NCI-H1105 (cell line): ENCODE measurements around the gene ALLC.
"Not testable (repeated sequence)": the region's sequence is repeated elsewhere in the genome, so short reads cannot be mapped to it uniquely, and the experiment has no call there.

ENCODE experiments used
- DNase-seq: peaks from one replicate; lab custom pipeline; 2025; lab: John Stamatoyannopoulos, UW

The ALLC gene

GRCh38 chr2:3655871-3656761 lies 1.9 kb upstream of the ALLC start:
- no peak for DNase-seq

DNA sequence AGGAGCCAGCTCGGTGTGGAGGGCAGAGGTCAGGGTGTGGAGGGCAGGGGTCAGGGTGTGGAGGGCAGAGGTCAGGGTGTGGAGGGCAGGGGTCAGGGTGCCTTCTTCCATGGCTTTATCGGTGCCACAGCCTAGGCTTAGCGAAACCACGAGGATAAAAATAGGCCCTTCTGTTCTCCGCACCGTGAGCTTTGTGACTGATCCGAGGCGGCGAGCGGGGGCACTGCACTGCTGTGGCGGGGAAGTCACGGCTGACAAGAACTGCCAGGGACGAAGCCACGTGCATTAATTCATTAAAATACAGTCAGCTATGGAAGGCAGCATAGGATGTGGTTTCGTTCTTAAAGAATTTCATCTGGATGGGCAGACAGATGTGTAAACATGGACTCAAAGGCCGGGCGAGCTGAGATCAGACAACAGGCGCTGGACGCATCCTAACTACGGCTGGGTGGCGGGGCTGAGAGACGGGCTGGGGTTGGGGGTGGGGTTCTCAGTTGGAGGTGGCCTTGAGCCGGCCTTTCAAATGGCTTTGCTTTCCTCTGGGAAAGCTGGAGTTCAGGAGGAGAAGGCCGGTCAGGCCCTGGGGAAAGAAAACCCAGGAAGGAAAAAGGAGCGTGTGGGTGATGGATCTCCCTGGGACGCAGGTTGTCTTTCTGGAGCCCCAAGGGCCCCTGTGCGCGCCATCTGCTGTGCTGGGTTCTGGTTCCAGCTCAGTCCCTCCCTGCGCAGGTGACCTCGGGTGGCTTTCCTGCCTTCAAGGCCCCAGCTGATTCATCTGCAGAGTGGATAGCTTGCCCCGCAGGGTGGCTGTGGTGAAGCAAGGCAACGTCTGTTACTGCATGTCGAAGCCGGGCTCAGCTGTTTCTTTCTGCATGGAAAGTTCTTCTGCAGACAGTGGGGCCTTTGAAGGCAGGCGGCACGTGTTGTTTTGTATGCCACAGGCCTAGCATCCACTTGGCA lies 958 bp upstream of the ALLC start:
- no peak for DNase-seq

DNA sequence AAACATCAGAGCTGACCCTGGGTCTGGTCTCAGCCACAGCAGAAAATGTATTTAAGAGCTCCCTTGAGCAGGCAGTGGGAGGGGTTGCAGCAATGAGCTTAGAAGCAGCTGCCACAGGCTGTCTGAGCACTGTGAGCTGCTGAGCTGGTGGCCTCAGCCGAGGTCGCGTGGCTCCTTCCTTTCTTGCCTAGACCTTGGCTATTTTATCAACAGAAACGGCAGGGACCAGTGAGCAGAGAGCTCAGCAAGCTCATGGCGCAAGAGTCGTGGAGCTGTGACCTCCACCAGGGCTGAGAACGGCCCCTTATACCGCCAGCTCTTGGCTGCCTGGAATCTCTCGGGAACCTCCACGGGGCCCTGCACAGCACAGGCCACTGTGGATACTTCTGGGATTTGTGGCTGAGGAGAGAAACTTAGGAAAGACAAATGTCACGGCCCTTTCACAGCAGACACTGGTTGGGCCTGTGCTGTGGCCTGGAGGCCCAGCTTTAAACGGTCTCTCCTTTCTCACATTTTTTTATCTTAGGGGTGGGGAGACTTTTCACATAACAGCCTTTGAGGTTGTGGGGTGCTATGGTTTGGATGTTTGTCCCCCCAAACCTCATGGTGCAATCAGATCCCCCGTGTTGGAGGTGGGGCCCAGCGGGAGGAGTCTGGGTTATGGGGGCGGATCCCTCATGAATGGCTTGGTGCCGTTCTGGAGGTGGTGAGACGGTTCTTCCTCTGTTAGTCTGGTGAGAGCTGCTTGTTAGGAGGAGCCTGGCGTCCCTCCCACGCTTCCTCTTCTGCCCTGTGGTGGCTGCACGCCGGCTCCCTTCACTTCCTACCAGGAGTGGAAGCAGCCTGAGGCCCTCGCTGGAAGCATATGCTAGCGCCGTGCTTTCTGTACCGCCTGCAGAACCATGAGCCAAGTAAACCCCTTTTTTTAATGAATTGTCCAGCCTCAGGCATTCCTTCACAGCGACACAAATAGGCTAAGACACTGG lies 1.7 kb downstream of the ALLC start:
- DNase-seq: no peak

GRCh38 chr2:3660640-3661039 lies 2.6 kb downstream of the ALLC start:
- DNase-seq: not testable (repeated sequence)

DNA sequence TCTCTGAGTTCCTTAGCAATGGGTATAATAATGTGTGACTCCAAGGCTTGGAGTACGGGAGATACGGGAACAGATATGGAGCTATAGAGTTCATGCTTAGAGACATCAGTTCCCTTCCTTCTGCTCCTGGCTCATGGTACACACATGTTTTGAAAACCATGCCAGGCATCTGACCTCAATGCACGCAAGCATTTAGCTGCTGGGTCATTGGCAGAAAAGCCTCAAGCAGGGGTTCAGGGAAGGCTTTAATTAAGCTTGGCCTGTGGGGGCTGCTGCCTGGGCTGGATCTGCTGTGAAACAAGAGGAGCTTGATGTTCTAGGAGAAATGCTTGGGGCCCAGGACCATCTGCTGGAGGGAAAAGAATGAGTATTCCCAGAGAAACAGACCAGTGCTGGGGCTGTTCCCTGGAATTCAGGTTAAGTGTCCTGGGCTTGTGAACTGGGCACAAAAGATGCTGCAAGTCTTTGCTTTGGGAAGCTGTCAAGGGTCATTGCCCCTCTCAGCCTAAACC lies 3.2 kb downstream of the ALLC start:
- DNase-seq: no peak

- DNase-seq: no peak
Observed at GRCh38 chr2:3662239-3662638, 4.2 kb downstream of the ALLC start.

DNA sequence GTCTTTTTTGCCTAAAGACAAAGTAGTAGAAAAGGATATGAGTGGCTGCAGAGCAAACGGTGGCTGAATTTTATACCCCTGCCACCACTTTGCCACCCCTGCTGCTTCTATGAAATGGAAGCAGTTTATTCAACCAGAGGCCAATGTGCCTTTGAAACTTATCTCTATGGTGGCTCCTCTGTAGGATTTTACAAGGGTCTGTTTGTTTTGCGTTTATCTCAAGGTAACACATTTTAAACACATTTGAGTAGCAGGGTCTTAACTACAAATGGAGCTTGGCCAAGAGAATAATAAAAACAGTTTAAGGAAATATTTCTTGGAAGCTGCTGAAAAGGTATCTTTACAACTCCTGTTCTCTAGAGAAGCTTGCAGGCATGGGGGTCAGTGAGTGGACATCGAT lies 6.1 kb downstream of the ALLC start:
- DNase-seq: no peak

GRCh38 chr2:3664925-3665324 lies 6.9 kb downstream of the ALLC start:
- DNase-seq: no peak

GRCh38 chr2:3665886-3666612 lies 8.0 kb downstream of the ALLC start:
- DNase-seq: no peak

GRCh38 chr2:3666613-3666975 lies 8.6 kb downstream of the ALLC start:
- DNase-seq: no peak

- DNase-seq: no peak
Observed at GRCh38 chr2:3667151-3667631, 9.2 kb downstream of the ALLC start.

- no peak for DNase-seq
Observed at GRCh38 chr2:3669656-3670055, 11.7 kb downstream of the ALLC start.

DNA sequence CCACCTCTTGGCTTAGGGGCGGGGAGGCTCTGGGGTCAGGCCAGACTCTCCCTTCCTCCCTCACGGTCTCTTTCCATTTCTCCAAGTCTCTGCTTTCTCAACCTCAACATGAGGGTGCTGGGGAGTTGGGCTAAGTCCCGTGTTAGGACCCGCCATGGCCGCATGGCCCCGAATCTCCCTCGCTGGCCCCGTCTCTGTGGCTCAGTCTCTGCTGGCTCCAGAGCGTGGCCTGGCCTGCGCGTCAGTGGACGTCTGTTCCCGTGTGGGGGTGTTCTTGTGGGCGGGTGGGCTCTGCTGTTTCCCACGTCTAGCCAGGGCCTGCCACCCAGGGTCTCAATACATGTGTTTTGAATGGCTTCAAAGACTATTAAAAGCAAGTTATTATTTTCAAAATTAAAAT lies 12.4 kb downstream of the ALLC start:
- DNase-seq: no peak

DNA sequence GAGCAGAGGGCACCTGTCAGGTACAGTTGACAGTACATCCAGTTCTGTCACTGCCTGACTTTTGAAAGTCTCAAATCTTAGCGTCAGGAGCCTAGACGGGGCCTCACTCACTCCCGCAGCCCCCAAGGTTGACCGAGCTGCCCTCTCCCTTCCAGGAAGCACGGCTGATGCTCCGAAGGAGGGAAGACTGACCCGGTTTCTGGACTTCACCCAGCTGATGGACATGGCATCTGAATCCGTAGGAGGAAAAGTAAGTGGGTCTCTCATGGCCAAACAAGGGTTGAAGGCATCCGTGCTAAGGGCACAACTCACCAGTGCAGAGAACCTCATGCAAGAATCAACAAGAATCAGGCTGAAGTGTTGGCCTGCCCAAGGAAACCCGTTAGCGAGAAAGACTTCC lies 12.9 kb downstream of the ALLC start:
- DNase-seq: no peak

- no peak for DNase-seq
Observed at GRCh38 chr2:3672861-3673678, 15.1 kb downstream of the ALLC start.

DNA sequence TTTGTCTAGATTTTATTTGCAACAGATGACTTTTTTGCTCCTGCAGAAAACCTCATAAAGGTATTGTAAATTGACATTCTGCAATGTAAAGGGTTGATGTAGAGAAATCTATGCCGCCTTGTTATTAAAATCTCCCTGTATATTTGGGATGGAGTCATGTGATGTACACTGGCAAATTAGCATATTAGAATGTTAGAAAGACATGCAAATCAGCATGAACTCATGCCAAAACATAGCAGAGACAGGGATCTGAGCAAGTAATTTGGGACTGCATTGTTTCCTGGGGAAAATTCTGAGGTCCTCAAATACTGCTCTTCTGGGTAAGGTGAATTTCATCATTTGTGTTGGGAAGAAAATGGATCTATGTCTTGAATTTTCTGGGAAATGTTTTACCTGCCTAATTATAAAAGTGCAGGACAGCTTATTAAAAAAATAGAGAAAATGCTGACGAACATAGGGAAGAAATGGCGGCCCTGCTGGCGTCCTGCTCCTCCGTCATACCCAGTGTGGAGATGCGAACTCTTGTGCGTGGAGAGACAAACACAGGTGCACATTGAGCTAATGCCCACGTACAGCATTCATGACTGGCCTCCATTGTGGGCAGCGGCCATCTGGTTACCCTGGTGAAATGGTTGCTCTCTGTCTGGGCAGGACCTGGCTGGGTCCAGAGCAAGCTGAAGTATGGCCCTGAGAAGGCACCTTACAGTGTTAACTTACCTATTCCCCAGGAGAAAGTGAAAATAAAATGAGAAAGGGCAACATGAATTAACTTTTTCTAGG lies 16.3 kb downstream of the ALLC start:
- no peak for DNase-seq

DNA sequence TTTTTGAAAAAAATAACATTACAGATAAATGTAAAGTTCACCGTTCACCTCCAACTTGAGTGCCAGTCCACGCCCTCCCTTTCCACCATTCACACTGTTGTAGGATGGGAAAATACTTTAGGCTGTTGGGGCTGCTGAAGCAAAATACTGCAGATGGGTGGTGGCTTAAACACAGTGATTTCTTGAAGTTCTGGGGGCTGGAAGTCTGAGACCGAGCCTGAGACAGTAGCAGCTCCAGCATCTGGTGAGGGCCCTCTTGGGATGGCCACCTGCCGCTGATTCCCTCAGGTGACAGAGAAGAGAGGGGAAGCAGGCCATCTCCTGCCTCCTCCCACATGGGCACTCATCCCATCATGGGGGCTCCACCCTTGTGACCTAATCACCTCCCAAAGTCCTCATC lies 17.7 kb downstream of the ALLC start:
- DNase-seq: no peak

DNA sequence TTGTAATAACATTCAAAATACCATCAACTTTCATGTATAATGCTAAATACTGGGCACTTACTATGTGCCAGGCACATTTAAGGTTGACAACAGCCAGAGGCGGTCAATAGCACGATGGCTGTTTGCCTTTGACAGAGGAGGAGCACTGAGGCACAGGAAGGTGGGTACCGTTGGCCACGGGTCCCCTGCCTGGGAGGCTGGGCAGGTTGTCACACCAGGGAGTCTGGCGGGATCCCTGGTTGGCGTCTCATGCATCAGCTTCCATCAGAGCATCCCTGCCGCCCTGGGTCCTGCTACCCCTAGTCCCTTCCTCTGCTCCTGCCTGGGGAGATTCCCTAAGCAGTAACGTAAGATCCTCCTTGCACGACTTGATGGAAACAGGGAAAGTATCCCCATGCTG lies 19.4 kb downstream of the ALLC start:
- DNase-seq: no peak

DNA sequence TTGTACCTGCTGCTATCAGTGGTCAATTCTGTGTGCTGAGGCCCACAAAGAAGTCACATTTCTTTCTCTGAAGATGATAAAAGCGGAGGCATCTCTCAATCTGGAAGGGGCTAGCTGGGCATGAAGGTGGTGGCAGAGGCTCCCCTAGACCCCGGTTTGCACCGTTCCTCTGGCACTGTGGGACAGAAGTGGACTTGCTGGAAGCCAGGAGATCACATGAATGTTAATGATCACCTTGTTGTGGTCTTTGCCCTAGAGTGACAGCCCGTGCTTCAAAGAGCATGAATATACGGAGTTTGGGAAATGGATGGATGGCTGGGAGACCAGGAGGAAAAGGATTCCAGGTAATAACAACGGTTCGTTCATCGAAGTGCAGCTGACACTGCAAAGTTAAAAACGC lies 20.2 kb downstream of the ALLC start:
- no peak for DNase-seq
